ENCODE results near the gene ABR.
"Not testable (repeated sequence)": the region's sequence is repeated elsewhere in the genome, so short reads cannot be mapped to it uniquely, and the experiment has no call there.

Gene ABR

DNA sequence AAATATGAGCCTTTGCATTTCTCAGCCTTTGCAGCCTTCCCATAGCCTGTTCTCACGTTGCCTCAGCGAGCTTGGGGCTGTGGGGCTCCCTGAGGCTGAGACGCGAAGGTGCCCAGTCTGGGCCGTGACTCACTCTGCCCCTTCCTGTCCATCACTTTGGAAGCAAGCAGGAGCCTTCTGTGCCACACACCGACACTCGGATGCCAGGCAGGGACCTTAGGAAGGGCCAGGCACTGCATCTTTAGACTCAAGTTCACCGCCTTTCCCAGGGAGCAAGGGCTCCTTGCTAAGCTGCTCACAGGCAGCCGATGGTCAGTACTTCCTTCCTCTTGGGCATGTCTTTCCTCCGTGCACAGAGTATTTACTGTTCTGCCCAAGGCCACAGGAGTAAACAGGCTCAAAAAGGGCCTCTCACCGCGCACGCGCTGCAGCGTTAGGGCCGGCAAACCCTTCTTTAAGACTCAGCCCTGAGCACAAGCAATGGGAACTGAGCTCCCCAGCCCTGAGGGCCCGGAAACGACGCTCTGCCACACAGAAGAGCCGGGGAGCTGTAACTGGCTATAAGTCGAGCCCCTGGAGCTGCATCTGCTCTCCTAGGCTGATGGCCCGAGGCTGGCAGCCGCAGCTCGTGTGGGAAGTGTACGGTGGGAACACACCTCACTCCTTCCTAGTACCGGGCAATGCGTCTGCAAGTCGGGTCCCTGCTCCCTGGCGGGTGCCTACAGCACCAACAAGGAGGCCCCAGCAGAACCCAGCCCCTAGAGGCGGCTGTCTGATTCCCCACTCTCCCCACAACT, 175.6 kb downstream of the ABR start:
- no peak for DNase-seq

DNA sequence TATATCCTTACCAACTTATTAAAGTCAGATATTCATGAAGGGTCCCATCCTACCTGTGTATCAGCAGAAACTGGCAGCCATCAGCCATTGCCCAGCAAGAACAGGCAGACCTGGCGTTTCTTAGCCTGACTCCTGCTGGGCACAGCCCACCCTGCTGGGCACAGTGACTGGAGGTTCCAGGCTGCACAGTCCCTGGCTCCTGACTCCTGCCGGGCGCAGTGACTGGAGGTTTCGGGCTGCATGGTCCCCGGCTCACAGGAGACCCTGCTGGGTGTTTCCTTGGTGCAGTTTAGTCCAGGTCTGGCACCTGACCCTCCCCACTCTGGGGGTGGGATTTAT, 176.2 kb downstream of the ABR start:
- DNase-seq = no peak

DNA sequence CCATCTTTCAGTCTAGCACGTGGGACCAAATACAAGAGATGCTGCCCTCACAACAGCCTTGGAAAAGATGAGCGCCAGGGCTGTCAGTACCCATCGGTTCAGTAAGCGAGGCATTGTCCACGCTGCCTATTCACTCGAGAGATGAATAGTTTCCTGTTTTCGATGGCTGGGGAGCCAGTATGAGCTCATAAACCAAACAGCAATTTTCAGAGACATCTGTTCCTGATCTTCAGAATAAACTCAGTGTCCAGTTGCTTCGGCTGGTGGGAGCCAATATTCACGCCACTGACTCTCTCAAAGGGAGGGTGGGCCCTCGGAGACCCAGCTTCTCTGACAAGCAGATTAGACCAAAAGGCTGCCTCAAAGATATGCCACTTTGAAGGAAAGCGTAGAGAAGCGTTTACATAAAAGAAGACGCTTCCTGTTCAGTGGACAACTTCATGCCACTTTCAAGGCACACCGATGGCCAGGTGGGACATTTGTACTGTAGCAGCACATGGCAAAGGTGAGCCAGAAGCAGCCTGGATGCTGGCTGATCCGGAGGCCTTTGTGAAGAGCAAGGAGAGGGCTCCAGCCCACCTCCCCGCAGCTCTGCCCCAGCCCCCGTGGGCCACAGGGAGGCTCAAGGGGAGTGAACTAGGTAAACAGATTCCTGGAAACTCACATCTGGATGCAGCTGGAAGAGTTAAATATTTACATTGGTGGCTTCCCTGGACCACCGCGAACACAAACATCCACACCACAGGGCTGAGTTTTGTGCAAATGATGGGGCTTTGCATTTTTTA, 176.8 kb downstream of the ABR start:
- DNase-seq = no peak

DNA sequence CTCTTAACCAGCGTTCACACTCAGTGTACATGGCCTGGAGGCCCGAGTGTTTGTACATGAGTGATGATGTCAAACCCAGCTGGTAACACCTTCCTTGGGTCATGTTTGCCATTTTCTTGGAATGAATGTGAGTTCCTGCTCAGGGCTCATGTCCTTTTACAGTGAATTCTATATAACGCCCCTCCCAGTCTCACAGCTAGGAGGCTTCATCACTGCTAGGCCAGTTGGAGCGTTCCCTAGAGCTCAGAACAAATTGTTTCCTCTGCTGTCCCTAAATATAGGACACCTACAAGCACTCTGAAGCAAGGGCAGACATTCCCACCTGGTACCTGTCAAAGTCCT, 177.4 kb downstream of the ABR start:
- no peak for DNase-seq

DNA sequence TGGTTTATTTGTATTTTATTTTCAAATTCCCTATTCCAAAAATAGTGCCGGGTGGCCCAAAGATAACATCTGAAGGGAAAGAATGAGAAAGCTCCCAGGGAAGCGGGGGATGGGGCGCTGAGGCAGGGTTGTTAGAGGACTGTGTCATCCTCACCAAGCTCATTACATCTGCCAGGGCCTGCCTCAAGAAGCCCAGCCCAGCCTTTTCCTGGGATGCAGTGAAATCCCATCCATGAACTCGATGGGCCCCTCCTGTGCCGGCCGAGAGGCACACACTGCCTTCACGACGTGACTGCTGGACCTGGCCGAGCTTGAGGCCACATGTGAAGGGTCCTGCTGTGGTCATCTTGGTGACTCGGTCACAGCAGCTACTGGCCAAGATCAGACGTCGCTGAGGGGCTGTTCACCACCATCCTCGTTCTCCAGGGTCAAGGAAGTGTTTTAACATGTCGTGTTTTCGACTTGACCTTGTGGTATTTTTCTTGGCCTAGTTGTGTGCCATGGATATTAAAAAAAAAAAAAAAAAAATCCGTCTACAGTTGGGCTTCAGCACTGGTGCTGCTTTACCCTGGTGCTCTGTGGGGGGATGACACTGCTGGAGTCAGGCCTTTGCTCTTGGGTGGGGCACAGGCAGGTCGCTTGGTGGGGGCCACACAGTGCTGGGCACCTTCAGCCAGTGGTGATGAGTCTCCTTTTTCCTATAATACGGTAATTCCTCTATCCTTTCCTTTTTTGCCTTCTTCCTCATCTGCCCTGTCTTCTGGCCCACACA, 178.0 kb downstream of the ABR start:
- DNase-seq = no peak

DNA sequence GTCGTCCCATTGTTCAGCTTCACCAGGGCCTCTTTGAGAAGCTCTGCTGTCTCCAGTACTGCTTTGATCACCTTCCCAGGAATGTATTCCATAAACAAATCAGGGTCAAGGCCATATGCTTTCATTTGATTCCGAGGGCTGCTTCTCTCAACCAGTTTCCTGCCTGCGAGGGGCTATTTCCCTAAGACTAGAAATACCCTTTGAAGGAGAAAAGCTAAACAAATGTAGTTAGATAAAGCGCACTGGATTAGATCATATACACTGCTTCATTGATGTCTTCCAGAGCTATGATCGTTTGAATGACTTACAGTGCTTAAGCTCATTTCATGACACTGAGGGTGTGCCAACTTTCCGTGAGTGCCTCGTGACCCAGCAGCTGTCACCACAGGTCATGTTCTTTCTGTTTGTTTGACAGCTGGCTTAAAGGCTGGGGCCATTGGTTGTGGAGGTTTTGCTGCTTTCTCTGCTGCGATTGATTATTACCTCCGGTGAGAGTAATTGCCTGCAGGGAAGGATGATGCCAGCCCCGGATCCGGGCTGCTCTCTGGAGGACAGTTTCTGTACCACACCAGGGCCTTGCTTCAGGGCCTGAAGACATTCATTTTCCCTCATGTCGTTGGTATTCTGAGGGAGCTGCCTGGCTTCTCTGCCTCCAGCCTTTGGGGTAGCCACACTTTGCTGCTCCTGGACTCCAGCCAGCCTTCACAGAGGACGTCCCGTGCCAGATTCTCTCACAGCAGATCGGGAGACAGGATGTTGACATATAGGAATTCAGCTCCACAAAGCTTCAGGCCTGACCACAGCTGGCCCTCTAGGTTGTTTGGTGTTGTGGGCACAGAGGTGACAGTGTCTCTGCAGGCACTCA, 179.0 kb downstream of the ABR start:
- DNase-seq = no peak

DNA sequence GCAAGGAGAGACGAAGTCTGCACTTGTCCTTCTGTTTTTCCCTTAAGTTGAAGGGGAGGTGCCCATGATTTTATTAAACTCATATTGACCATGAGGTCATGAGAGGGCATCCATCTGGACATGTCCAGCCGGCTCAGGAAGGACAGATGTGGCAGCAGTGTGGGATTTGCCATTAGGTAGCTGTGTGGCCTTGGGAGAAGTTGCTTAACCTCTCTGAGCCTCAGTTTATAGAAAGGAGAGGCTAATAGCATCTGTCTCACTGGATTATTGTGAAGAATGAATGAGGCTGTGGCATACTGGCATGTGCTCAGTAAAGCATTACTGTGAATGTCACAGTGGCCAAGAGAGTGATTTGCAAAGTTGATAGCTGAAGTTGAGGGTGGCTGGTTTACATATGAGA, 181.7 kb downstream of the ABR start:
- DNase-seq = no peak

DNA sequence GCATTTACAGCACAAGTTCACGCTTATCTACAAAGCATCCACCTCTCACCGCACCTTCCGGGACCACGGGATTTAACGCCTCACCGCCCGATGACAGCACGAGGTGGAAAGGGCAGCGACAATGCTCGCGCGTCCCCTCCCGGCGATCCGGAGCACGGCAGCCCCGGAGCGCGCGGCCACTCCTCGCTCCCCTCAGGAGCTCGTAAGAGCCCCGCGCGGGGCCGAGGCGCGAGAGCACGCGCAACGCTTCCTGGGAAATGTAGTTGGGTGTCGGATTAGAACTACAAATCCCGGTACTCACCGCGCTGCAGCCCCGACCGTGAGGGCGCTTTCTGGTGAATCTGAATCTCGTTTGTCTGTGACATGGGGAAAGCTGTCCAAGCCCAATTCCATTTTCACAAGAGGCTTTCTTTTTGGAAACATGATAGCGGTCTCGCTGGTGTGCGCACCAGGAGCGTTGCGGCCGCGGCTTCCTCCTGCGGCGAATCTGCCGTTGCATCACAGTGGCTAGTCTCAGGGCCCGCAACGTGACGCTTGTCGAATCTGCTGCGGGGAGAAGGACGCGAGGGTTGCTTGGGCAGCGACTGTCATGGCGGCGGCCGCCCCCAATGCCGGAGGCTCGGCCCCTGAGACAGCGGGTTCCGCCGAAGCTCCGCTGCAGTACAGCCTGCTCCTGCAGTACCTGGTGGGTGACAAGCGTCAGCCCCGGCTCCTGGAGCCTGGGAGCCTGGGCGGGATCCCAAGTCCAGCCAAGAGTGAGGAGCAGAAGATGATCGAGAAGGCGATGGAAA, 183.0 kb downstream of the ABR start, which contains the start of gene TIMM22:
TIMM22 (plus strand) TSS at position 576 of the 791 bp plus-strand sequence; CDS start at position 590, 14 bp downstream.
- DNase-seq = peak; percentile 93 to 98

DNA sequence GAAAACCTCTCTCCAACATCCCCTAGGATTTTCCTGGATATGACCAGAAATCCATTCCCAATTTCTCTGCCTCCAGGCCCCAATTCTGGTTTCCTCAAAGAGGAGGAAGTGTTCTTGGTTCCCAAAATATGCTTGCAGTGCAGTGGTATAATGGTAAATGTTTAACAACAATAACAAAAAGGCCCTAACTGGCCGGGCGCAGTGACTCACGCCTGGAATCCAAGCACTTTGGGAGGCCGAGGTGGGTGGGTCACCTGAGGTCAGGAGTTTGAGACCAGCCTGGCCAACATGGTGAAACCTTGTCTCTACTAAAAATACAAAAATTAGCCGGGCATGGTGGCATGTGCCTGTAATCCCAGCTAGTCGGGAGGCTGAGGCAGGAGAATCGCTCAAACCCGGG, 184.5 kb downstream of the ABR start:
- DNase-seq = not testable (repeated sequence)

DNA sequence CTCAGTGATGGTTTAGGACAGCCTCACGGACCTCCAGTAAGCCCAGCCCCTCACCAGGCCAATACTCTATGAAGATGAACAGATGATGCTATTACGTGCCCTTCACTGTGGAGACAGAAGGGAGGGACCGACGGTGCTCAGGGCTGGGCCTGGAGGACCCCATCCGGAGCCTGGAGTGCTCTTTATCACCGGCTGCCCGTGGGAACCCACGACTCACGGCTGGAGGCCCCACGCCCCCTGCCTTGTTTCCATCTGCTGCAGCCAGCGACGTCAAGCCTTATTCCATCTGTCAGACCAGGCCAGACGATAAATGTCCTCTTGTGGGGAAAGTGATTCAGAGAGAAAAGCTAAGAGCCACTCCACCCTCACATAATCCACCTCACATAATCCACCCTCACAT, 186.8 kb downstream of the ABR start:
- DNase-seq = no peak

DNA sequence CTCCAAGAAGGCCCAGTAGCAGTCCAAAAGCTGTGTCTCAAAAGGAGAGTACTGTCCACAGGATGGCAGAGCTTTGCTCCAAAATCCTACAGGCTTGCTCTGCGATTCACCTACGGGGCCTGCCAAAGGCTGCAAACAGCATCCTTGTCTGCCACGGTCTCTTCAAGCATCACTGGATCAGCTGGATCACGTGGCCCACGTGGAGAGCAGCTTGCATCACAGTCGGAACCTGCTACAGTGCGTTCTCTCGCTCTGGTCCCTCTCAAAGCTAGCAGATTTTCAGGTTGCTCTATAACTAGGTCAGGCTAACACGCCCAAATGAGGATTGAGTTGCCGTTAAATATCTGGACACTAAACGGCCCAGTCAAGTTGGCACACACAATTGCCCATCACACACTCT, 191.2 kb downstream of the ABR start:
- no peak for DNase-seq

DNA sequence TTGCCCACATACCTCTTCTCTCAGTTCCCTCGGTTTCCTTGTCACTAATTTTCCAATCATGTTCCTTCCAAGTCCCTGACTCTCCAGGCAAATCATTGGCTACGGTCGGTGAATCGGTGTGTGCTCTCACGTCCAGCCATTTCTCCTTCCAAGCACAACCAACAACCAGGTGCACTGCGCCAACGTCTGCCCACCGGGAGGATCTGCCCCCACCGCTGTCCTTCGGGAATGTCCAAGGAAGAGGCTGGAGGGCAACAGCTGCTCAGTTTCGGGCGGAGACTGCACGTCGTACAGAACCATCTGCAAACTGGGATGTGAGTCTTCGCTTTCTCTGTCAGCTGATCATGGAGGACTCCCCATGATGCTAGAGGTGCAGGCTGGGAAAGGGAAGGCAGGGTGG, 191.8 kb downstream of the ABR start:
- no peak for DNase-seq

DNA sequence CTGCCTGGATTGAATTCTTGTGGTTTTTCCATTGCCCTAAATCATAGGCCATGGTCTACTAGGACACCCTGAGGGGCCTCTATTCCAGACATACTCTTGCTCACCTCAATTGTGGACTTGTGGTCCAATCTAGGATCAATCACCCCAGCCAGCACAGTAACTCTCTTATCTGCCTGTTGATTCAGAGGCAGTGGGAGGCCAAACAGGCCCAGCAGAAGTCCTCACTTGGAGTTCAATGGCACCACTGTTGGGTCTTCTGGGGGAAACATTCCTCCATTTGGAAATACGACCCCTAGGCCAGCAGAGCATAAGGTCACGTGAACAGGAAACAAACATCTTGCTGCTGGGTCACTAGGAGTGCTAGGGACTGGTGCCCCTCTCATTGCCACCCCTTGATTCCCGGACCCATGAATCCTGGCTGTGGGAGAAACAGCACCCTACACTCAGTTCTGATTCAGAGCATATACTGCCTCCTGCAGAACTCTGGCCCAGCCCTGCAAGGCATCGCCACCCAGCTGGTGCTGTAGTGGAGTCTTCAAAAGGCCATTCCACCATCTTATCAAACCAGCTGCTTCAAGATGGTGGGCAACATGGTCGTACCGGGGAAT, 193.4 kb downstream of the ABR start:
- no peak for DNase-seq

DNA sequence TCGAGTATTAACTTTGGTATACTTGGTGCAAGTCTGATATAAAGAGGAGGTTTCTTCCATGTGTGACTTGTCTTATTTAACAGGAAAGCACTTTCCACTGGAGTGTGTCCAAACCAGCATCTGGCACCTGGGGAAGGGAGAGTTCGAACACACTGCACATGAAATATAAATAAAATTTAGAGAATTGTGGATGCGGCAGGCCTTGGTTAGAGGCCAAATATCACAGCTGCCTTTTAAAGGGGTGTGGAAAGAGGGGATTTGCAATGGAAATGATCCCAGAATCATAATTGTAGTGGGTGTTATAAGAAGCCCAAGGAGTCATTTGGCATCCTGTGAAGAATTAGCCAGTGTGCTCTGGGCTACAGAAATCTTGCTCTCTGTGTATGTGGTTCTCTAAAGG, 195.9 kb downstream of the ABR start:
- no peak for DNase-seq

DNA sequence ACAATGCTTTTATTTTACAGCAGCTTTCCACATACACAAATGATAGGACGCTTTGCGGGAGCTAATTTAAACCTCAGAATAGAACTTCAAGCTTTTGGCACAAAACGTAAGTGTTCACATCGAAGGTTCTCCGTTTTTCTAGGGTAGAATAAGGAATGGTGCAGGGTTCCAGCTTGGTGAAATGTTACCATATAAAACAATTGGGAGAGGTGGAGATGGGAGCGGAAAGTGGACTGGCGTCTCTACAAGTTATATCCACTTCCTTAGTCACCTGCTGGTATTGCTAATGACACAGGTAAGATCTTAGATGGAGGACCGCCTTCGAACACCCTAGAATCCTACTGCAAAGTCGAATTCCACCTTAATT, 198.5 kb downstream of the ABR start:
- no peak for DNase-seq

DNA sequence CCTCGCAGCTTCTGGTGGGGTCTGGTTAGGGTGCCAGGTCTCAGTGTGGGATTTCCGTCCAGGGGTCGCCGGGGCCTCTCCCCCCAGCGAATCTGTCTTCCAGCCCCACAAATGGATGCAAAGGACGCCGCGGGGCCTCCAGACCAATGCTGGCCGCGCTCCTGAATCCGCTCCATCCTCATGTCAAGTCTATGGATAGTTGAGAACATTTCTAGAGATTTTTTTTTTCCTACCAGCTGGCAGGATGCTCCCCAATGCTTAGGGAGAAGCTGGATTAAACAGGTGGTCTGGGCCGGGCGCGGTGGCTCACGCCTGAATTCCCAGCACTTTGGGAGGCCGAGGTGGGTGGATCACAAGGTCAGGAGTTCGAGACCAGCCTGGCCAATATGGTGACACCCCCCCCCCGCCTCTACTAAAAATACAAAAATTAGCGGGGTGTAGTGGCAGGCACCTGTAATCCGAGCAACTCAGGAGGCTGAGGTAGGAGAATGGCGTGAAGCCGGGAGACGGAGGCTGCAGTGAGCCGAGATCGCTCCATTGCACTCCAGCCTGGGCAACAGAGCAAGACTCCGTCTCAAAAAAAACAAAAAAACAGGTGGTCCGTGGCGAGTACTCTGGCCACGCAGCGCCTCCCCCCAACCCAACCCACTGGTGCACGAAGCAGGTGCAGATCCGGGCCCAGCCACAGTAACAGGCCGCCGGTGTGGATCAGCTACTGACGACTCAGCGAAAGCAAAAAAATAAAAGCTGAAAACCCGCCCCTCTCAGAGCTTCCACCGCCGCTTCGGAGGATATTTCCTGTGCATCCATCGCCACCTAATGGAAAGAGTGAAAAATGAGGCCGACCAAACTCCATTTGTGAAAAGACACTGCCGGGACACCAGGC, 199.1 kb downstream of the ABR start:
- DNase-seq = peak; percentile 68 to 88

DNA sequence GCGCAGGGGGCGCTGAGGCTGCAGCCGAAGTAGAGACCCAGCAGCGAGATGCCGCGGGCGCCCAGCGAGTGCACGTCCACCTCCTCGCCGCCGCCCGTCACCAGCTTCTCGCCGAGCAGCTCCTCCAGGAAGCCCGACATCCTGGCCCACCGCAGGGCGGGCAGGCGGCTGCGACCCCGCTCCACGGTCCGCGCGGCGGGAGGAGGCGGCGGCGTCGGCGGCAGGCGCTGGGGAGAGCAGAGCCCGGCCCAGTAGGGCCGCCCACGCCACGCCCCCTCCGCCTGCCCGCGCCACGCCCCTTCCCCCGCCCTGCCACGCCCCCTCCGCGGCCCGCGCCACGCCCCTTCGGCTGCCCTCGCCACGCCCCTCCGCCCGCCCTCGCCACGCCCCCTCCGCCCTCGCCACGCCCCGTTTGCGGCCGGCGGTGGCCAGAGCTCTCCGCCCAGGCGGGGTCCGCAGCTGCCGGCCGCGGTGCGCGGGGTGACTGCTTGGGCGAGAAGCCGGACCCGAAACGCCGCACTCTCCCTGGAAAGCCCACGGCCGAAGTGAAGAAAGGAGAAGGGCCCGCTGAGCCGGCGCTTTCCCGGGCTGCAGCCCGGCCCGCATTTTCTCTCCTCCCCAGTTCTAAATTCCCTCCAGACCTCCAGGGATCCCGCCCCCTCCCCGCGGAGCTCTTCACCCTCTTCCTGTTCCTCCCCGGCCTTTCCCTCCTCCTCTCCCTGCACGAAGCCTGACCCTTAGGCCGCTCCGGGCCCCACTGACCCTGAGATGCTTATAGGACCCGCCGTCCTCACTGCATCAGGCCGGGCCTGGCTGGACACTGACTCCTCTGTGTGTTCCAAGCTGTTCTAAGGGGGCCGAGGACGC, 200.0 kb downstream of the ABR start, which contains the start of gene NXN:
NXN (minus strand) TSS at position 238 of the 867 bp plus-strand sequence.
- peak; percentile 4 to 71 for DNase-seq

DNA sequence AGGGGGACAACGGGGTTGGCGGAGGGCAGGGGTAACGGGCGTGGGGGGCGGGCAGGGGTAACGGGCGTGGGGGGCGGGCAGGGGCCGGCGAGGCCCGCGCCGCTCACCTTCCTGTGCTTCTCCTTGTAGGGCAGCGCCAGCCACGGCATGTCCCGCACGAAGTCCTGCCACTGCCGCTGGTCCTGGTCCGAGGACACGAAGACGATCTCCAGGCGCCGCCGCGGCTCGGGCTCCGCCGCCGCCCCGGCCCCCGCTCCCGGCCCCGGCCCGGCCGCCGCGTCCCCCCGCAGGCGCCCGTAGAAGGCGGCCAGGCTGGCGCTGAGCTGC, 200.6 kb downstream of the ABR start:
- DNase-seq = no peak

All from NCI-H446 (cell line).